ENCODE results near the gene STK25. TPM values are rescaled to one million over a fixed set of nuclear protein-coding genes. Genes with fewer than 3 reads are reported as not detected.
"Not testable (repeated sequence)": the region's sequence is repeated elsewhere in the genome, so short reads cannot be mapped to it uniquely, and the experiment has no call there.

STK25 gene
- total RNA-seq, 1 donor from 2014 or later, result 316 TPM

DNA sequence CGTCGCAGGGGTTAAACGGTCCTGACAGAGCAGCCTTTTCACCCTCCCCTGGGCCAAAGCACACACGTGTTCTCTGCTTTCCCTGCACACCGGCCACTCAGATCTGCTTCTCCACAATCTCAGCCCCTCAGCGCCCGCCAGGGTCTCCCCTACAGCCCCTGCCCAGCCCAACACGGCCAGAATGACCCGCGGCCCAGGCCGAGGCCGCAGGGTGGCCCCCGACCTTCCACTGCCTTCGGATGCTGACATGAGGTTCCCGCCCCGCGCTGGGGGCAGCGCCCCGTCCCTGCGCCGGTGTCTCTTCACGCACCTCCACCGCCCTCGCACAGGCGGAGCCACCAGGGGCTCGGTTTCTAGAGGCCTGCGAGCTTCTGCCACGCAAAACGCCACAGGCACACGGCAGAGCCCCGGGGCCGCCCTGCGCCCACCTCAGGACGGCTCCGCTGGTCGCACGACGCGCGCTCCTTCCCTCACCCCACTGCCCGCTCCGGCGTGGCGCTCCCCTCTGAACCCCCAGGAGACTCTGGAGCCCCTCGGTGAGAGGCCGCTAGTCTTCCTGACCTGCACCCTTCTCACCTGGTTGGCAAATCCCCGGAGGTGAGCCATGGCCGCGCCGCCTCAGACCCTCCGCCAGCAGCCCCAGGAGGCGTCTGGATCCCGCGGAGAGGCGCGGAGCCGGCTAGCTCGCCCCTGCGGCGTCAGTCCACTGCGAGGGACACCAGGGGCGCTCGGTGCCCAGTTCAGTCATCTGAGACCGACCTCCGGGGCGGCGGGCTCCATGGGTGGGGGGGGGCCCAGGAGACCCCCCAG, 749 bp downstream of the STK25 start:
- TF ChIP-seq, protein P1, sequence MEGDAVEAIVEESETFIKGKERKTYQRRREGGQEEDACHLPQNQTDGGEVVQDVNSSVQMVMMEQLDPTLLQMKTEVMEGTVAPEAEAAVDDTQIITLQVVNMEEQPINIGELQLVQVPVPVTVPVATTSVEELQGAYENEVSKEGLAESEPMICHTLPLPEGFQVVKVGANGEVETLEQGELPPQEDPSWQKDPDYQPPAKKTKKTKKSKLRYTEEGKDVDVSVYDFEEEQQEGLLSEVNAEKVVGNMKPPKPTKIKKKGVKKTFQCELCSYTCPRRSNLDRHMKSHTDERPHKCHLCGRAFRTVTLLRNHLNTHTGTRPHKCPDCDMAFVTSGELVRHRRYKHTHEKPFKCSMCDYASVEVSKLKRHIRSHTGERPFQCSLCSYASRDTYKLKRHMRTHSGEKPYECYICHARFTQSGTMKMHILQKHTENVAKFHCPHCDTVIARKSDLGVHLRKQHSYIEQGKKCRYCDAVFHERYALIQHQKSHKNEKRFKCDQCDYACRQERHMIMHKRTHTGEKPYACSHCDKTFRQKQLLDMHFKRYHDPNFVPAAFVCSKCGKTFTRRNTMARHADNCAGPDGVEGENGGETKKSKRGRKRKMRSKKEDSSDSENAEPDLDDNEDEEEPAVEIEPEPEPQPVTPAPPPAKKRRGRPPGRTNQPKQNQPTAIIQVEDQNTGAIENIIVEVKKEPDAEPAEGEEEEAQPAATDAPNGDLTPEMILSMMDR (IDR thresholded peaks at IDR 0.05; ENCODE audit: insufficient read depth, low read length, poor library complexity, severe bottlenecking), result peak; percentile 29
- Histone ChIP-seq H3K27me3 (ENCODE audit: control insufficient read depth, insufficient read depth, low read length) (no peaks in the 10 kb centered on the region), H3K4me3 (ENCODE audit: low read depth, low read length) (peak overlapping the region; percentile 63), H3K36me3 (ENCODE audit: control insufficient read depth, insufficient read depth, low read length) (peaks cover 2% of the 10 kb centered on the region)
- DNase-seq (ENCODE audit: low read depth), result no peak

DNA sequence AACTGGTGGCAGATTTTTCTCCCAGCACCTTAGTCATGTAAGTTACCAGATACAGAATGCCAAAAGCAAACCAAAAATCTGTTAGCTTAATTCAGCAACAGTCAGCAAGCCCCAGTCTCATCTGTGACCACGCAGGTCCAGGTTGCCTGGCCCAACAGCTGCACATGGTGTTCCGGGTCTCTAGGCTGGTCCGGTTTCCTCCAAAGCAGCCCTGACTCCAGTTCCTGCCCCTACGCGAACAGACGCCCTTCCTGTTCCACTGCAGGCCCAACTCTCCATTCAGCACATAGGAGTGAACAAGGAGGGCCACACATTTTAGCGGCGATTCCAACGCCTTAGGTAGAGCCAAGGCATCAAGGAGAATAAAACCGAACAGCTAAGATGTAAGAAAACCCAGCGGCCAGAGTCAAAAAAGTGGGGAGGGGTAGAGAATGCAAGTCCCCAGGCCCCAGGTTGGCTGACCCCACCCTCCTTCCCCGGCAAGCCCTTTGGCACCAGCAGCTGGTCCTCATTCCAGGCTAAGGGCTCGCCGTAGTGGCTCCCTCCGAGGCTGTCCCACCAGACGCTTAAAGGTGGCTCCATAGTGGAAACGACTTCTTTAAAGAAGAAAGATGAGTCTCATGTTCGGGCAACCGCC, 1.5 kb downstream of the STK25 start:
- peak overlapping the region; percentile 63 for H3K4me3 ChIP-seq (ENCODE audit: low read depth, low read length)
- TF ChIP-seq, protein P1 (IDR thresholded peaks at IDR 0.05; ENCODE audit: insufficient read depth, low read length, poor library complexity, severe bottlenecking), result no peak

DNA sequence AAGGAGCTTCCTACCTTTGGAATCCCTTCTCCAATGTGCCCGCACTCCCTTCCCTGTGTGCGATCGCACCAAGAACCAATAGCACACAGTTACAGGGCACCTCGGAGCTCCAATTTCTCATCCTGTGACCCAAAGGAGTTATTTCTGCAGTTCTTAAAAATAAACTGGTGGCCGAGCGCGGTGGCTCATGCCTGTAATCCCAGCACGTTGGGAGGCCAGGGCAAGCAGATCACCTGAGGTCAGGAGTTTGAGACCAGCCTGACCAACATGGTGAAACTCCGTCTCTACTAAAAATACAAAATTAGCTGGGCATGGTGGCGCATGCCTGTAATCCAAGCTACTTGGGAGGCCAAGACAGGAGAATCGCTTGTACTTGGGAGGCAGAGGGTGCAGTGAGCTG, 2.1 kb downstream of the STK25 start:
- not testable (repeated sequence) for H3K27me3 ChIP-seq (ENCODE audit: control insufficient read depth, insufficient read depth, low read length); H3K4me3 ChIP-seq (ENCODE audit: low read depth, low read length); DNase-seq (ENCODE audit: low read depth); H3K36me3 ChIP-seq (ENCODE audit: control insufficient read depth, insufficient read depth, low read length)

More for the DNA sequence above, 1.5 kb downstream of the STK25 start:
- H3K36me3 ChIP-seq (ENCODE audit: control insufficient read depth, insufficient read depth, low read length), result peaks cover 2% of the 10 kb centered on the region
- H3K27me3 ChIP-seq (ENCODE audit: control insufficient read depth, insufficient read depth, low read length), result no peaks in the 10 kb centered on the region
- DNase-seq (ENCODE audit: low read depth), result no peak

DNA sequence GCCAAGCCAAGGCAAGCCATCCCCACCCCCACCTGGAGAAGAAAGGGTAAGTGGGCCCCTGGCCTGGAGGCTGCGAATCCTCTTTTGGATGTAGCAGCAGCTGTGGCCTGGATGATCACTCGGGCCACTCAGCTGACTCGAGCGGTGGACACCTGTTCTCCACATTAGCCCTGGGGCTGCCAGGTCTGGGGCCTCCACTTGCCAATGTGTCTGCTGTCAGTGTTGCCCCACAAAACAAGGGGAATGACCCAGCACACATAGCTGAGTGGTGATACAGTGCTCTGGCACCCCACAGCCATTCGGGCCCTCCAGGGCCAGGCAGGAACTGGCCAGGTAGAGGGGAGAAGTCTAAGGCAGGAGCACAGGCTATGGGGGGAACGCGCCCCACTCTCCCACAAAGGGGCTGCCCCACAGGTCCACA, 2.6 kb downstream of the STK25 start:
- DNase-seq (ENCODE audit: low read depth), result no peak
- TF ChIP-seq, protein P1 (IDR thresholded peaks at IDR 0.05; ENCODE audit: insufficient read depth, low read length, poor library complexity, severe bottlenecking), result no peak
- H3K36me3 ChIP-seq (ENCODE audit: control insufficient read depth, insufficient read depth, low read length), result peaks cover 2% of the 10 kb centered on the region
- no peaks in the 10 kb centered on the region for H3K27me3 ChIP-seq (ENCODE audit: control insufficient read depth, insufficient read depth, low read length)
- no peak overlapping the region for H3K4me3 ChIP-seq (ENCODE audit: low read depth, low read length)

DNA sequence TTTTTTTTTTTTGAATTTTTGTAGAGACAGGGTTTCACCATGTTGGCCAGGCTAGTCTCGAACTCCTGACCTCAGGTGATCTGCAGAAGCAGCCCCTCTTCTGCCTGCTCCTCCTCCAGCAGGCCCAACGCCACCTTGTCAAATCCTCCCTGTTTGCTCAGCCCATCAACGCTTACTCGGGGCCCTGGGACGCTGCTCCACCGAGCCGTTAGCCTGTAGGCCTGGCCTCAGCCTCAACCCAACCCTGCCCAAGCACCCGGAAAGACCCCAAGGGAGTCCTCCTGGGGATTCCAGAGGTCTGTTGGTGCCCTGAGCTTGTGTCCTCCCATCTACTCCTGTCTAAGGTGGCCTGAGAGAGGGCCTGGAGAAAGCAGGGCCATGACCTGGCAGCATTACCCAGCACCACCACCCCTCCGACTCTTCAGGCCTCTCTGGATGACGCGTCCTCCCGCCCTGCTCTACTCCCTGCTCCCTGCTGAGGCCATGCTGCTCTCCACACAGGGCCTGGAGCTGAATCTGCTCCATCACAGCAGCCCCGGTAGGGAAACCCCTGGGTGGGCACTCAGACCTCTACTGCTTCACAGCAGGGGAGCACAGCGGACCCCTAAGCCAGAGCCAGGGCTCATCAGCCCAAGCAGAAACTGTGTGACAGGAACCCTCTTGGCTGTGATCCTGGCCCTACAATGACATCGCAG, 3.2 kb downstream of the STK25 start:
- Histone ChIP-seq H3K36me3 (ENCODE audit: control insufficient read depth, insufficient read depth, low read length) (peaks cover 2% of the 10 kb centered on the region), H3K27me3 (ENCODE audit: control insufficient read depth, insufficient read depth, low read length) (no peaks in the 10 kb centered on the region), H3K4me3 (ENCODE audit: low read depth, low read length) (no peak overlapping the region)
- DNase-seq (ENCODE audit: low read depth), result no peak
- TF ChIP-seq, protein P1 (IDR thresholded peaks at IDR 0.05; ENCODE audit: insufficient read depth, low read length, poor library complexity, severe bottlenecking), result no peak

DNA sequence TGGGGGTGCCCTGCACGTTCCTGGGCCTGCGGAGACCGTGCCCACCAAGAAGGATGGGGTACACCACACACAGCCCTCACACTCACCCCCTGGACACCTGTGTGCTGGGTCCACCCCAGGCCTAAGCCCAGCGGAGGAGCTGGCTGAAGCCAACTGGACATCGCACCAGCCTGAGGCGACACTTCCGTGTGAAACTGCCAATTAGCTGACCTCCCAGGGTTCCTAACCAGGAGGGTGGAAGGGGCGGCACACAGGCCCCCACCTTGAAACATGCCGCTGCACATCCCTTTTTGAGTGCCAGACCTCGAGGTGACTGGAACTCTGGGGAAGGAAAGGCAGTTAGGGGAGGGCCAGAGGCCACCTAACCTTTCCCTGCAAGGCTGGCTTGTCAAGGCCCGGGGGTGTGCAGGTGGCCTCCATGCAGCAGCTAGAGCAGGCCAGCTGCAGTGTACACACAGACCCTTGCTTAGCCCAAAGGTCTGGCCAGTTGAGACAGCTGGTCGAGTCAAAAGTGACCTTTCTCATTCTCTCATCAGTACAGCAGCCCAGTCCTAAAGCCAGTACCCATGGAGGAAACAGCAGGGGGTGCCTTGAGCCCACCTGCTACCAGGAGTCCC, 4.5 kb downstream of the STK25 start:
- no peak for DNase-seq (ENCODE audit: low read depth)
- TF ChIP-seq, protein P1 (IDR thresholded peaks at IDR 0.05; ENCODE audit: insufficient read depth, low read length, poor library complexity, severe bottlenecking), result no peak
- Histone ChIP-seq H3K4me3 (ENCODE audit: low read depth, low read length) (no peak overlapping the region), H3K36me3 (ENCODE audit: control insufficient read depth, insufficient read depth, low read length) (peaks cover 4% of the 10 kb centered on the region), H3K27me3 (ENCODE audit: control insufficient read depth, insufficient read depth, low read length) (no peaks in the 10 kb centered on the region)

Data from kidney epithelial cell (primary cell).